SK-N-SH treated with all-trans-retinoic acid at 6 μM for 48 hours (cell line): Measurements from ENCODE around the gene USP35.
A peak's percentile ranks its signal among the peaks of the same experiment; 100 is the strongest.

ENCODE experiments used
- ATAC-seq: fragments of 200-7000 bp; cut with Tn5 transposase; 3 replicates; pipeline ENCODE4 v1.9.1; 2020; ENCODE audit warnings: mild to moderate bottlenecking, moderate library complexity
- ARNTL ChIP-seq: fragments of 450-650 bp; formaldehyde crosslinking; IDR thresholded peaks from 2 replicates; pipeline ENCODE4 v1.5.0; 2020; ENCODE audit warnings: low read depth, mild to moderate bottlenecking, moderate library complexity, borderline replicate concordance
- BACH2 ChIP-seq: fragments of 250-450 bp; sonication (Bioruptor Pico); IDR thresholded peaks from 2 replicates; pipeline ENCODE4 v1.9.0; 2021; ENCODE audit warnings: mild to moderate bottlenecking, borderline replicate concordance
- CSDC2 ChIP-seq: fragments of 250-450 bp; sonication (Bioruptor Pico); IDR thresholded peaks from 2 replicates; pipeline ENCODE4 v1.5.0; 2020; ENCODE audit warnings: mild to moderate bottlenecking, moderate library complexity
- ESRRG ChIP-seq: fragments of 250-450 bp; sonication (Bioruptor Pico); IDR thresholded peaks from 2 replicates; pipeline ENCODE4 v1.6.1; 2021; ENCODE audit warnings: mild to moderate bottlenecking
- GLIS3 ChIP-seq: fragments of 250-450 bp; sonication (Bioruptor Pico); IDR thresholded peaks from 2 replicates; pipeline ENCODE4 v1.5.0; 2020; ENCODE audit warnings: mild to moderate bottlenecking, moderate library complexity
- ISL1 ChIP-seq: fragments of 250-450 bp; sonication (Bioruptor Pico); IDR thresholded peaks from 2 replicates; pipeline ENCODE4 v2.1.2; 2022; ENCODE audit warnings: mild to moderate bottlenecking, moderate library complexity
- OSR1 ChIP-seq: fragments of 250-450 bp; sonication (Bioruptor Pico); IDR thresholded peaks from 2 replicates; pipeline ENCODE4 v1.8.0; 2022; ENCODE audit warnings: moderate library complexity, mild to moderate bottlenecking, inconsistent platforms
- PATZ1 ChIP-seq: fragments of 250-450 bp; sonication (Bioruptor Pico); IDR thresholded peaks from 2 replicates; pipeline ENCODE4 v1.8.0; 2020; ENCODE audit warnings: mild to moderate bottlenecking, moderate library complexity, borderline replicate concordance
- PPARA ChIP-seq: fragments of 250-450 bp; sonication (Bioruptor Pico); IDR thresholded peaks from 2 replicates; pipeline ENCODE4 v1.5.0; 2020; ENCODE audit warnings: mild to moderate bottlenecking, borderline replicate concordance
- SNAI2 ChIP-seq: fragments of 250-450 bp; sonication (Bioruptor Pico); IDR thresholded peaks from 2 replicates; pipeline ENCODE4 v1.5.0; 2020; ENCODE audit warnings: mild to moderate bottlenecking, moderate library complexity
- TCF4 ChIP-seq: fragments of 250-450 bp; sonication (Bioruptor Pico); IDR thresholded peaks from 2 replicates; pipeline ENCODE4 v1.8.0; 2021; ENCODE audit warnings: mild to moderate bottlenecking, moderate library complexity, borderline replicate concordance
- TOX ChIP-seq: fragments of 250-450 bp; sonication (Bioruptor Pico); IDR thresholded peaks from 2 replicates; pipeline ENCODE4 v1.8.0; 2021; ENCODE audit warnings: mild to moderate bottlenecking, moderate library complexity, borderline replicate concordance
- ZC3H10 ChIP-seq: fragments of 250-450 bp; sonication (Bioruptor Pico); IDR thresholded peaks from 2 replicates; pipeline ENCODE4 v1.5.1; 2021; ENCODE audit warnings: mild to moderate bottlenecking, moderate library complexity
- ZFP3 ChIP-seq: fragments of 250-450 bp; sonication (Bioruptor Pico); IDR thresholded peaks from 2 replicates; pipeline ENCODE4 v1.5.0; 2020; ENCODE audit warnings: mild to moderate bottlenecking, moderate library complexity
- ZFP30 ChIP-seq: fragments of 450-650 bp; formaldehyde crosslinking; IDR thresholded peaks from 2 replicates; pipeline ENCODE4 v1.5.0; 2022; ENCODE audit warnings: mild to moderate bottlenecking, moderate library complexity
- ZNF565 ChIP-seq: fragments of 450-650 bp; formaldehyde crosslinking; conservative IDR thresholded peaks from 2 replicates; pipeline ENCODE4 v1.5.0; 2020; ENCODE audit warnings: low read depth, mild to moderate bottlenecking, moderate library complexity
- ZNF8 ChIP-seq: fragments of 450-650 bp; formaldehyde crosslinking; IDR thresholded peaks from 2 replicates; pipeline ENCODE4 v1.5.0; 2020; ENCODE audit warnings: mild to moderate bottlenecking, moderate library complexity
- TF ChIP-seq, protein P1 (sequence below): fragments of 250-450 bp; sonication (Bioruptor Pico); IDR thresholded peaks from 2 replicates; pipeline ENCODE4 v1.5.1; 2021; ENCODE audit warnings: mild to moderate bottlenecking, moderate library complexity
- TF ChIP-seq, protein P2 (sequence below): fragments of 250-450 bp; sonication (Bioruptor Pico); IDR thresholded peaks from 2 replicates; pipeline ENCODE4 v1.5.1; 2020; ENCODE audit warnings: low read depth, mild to moderate bottlenecking, moderate library complexity
- TF ChIP-seq, protein P3 (sequence below): fragments of 250-450 bp; sonication (Bioruptor Pico); IDR thresholded peaks from 2 replicates; pipeline ENCODE4 v1.8.0; 2021; ENCODE audit warnings: low read depth, mild to moderate bottlenecking, moderate library complexity, borderline replicate concordance

USP35 gene

DNA sequence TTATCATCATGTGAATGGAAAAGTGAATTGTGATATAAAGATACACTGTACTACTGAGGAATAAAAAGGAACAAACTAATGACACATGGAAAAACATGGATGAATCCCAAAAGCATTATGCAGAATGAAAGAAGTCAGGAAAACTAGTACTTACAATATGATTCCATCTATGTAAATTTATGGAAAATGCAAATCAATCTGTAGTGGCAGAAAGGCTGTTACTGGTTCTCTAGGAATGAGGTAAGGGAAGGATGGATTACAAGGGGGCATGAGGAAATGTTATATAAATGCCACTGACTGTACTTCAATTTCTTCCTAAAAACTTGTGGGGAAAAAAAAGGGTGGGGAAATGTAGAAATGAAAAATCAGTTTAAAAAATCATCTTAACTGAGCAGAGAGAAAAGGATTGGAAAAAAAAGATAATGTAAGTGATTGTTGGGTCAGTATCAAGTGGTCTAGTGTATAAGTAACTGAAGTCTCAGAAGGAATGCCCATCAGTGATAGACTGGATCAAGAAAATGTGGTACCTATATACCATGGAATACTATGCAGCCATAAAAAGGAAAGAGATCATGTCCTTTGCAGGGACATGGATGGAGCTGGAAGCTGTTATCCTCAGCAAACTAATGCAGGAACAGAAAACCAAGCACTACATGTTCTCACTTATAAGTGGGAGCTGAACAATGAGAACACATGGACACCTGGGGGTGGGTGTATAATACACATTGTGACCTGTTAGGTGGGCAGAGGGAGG, 48.8 kb downstream of the USP35 start:
- no peak for ATAC-seq
- no peak for TF ChIP-seq ZFP3 (CRISPR knock-in tag)
- TF ChIP-seq ISL1: no peak
- TF ChIP-seq, protein P1, sequence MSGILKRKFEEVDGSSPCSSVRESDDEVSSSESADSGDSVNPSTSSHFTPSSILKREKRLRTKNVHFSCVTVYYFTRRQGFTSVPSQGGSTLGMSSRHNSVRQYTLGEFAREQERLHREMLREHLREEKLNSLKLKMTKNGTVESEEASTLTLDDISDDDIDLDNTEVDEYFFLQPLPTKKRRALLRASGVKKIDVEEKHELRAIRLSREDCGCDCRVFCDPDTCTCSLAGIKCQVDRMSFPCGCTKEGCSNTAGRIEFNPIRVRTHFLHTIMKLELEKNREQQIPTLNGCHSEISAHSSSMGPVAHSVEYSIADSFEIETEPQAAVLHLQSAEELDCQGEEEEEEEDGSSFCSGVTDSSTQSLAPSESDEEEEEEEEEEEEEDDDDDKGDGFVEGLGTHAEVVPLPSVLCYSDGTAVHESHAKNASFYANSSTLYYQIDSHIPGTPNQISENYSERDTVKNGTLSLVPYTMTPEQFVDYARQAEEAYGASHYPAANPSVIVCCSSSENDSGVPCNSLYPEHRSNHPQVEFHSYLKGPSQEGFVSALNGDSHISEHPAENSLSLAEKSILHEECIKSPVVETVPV: no peak
- no peak for TF ChIP-seq OSR1 (CRISPR knock-in tag)
- TF ChIP-seq TCF4: no peak
- TF ChIP-seq ESRRG (CRISPR knock-in tag): no peak
- TF ChIP-seq PATZ1: no peak
- TF ChIP-seq, protein P2, sequence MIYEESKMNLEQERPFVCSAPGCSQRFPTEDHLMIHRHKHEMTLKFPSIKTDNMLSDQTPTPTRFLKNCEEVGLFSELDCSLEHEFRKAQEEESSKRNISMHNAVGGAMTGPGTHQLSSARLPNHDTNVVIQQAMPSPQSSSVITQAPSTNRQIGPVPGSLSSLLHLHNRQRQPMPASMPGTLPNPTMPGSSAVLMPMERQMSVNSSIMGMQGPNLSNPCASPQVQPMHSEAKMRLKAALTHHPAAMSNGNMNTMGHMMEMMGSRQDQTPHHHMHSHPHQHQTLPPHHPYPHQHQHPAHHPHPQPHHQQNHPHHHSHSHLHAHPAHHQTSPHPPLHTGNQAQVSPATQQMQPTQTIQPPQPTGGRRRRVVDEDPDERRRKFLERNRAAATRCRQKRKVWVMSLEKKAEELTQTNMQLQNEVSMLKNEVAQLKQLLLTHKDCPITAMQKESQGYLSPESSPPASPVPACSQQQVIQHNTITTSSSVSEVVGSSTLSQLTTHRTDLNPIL (CRISPR knock-in tag): no peak
- TF ChIP-seq SNAI2 (CRISPR knock-in tag): no peak
- TF ChIP-seq CSDC2 (CRISPR knock-in tag): no peak
- no peak for TF ChIP-seq BACH2 (CRISPR knock-in tag)
- TF ChIP-seq ARNTL: no peak
- TF ChIP-seq ZNF565 (CRISPR knock-in tag): no peak
- no peak for TF ChIP-seq ZNF8 (CRISPR knock-in tag)
- TF ChIP-seq, protein P3, sequence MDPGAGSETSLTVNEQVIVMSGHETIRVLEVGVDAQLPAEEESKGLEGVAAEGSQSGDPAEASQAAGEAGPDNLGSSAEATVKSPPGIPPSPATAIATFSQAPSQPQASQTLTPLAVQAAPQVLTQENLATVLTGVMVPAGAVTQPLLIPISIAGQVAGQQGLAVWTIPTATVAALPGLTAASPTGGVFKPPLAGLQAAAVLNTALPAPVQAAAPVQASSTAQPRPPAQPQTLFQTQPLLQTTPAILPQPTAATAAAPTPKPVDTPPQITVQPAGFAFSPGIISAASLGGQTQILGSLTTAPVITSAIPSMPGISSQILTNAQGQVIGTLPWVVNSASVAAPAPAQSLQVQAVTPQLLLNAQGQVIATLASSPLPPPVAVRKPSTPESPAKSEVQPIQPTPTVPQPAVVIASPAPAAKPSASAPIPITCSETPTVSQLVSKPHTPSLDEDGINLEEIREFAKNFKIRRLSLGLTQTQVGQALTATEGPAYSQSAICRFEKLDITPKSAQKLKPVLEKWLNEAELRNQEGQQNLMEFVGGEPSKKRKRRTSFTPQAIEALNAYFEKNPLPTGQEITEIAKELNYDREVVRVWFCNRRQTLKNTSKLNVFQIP (CRISPR knock-in tag): no peak

GRCh38 chr11:78239781-78240180, 51.1 kb downstream of the USP35 start:
- ATAC-seq: no peak
- no peak for TF ChIP-seq TOX (CRISPR knock-in tag)
- no peak for TF ChIP-seq GLIS3 (CRISPR knock-in tag)
- TF ChIP-seq CSDC2 (CRISPR knock-in tag): no peak
- no peak for TF ChIP-seq SNAI2 (CRISPR knock-in tag)

- TF ChIP-seq PATZ1: no peak
- no peak for ATAC-seq
Observed at GRCh38 chr11:78241475-78241874, 52.8 kb downstream of the USP35 start.

GRCh38 chr11:78244080-78244479, 55.4 kb downstream of the USP35 start:
- peak; percentile 61 for ATAC-seq
- TF ChIP-seq, protein P1: no peak
- TF ChIP-seq PPARA (CRISPR knock-in tag): no peak
- no peak for TF ChIP-seq ZC3H10
- no peak for TF ChIP-seq CSDC2 (CRISPR knock-in tag)
- TF ChIP-seq, protein P3 (CRISPR knock-in tag): no peak
- no peak for TF ChIP-seq OSR1 (CRISPR knock-in tag)
- no peak for TF ChIP-seq TOX (CRISPR knock-in tag)
- TF ChIP-seq ZFP30: no peak
- TF ChIP-seq ARNTL: no peak
- no peak for TF ChIP-seq ZNF8 (CRISPR knock-in tag)
- TF ChIP-seq, protein P2 (CRISPR knock-in tag): no peak
- no peak for TF ChIP-seq ZFP3 (CRISPR knock-in tag)
- TF ChIP-seq PATZ1: no peak
